BLaER1 treated with 17β-estradiol and CSF1 and Interleukin-3, amounts not matched to agents 10 nM and 100 nM (cell line): Measurements from ENCODE around the gene TRIOBP.
A peak's percentile ranks its signal among the peaks of the same experiment; 100 is the strongest.
"Not testable (repeated sequence)": the region's sequence is repeated elsewhere in the genome, so short reads cannot be mapped to it uniquely, and the experiment has no call there.

Experiments used
- H3K27ac ChIP-seq, 11 experiments: shearing (Covaris generic); formaldehyde crosslinking; 2 replicates each; pipeline ENCODE4 v1.8.1; 2022
- H3K27me3 ChIP-seq, 11 experiments: shearing (Covaris generic); formaldehyde crosslinking; 2 replicates each; pipeline ENCODE4 v1.8.1; 2022
- H3K36me3 ChIP-seq, 11 experiments: shearing (Covaris generic); formaldehyde crosslinking; 2 replicates each; pipeline ENCODE4 v1.8.1; 2022
- H3K4me1 ChIP-seq, 10 experiments: shearing (Covaris generic); formaldehyde crosslinking; 2 replicates each; pipeline ENCODE4 v1.8.1; 2022
- H3K4me2 ChIP-seq, 11 experiments: shearing (Covaris generic); formaldehyde crosslinking; 2 replicates each; pipeline ENCODE4 v1.8.1; 2022
- H3K4me3 ChIP-seq, 10 experiments: shearing (Covaris generic); formaldehyde crosslinking; 2 replicates each; pipeline ENCODE4 v1.8.1; 2022
- H3K9ac ChIP-seq, 11 experiments: shearing (Covaris generic); formaldehyde crosslinking; 2 replicates each; pipeline ENCODE4 v1.8.1; 2022
- H3K9me3 ChIP-seq, 11 experiments: shearing (Covaris generic); formaldehyde crosslinking; replicated peaks in 1 of 11; 2 replicates each; pipeline ENCODE4 v1.8.1; 2022
- H4K20me1 ChIP-seq, 11 experiments: shearing (Covaris generic); formaldehyde crosslinking; 2 replicates each; pipeline ENCODE4 v1.8.1; 2022
- Cebpa-rat ChIP-seq, 11 experiments: shearing (Covaris generic); IDR thresholded peaks; 2 replicates each; pipeline ENCODE4 v1.8.1; 2022

The TRIOBP gene, protein sequence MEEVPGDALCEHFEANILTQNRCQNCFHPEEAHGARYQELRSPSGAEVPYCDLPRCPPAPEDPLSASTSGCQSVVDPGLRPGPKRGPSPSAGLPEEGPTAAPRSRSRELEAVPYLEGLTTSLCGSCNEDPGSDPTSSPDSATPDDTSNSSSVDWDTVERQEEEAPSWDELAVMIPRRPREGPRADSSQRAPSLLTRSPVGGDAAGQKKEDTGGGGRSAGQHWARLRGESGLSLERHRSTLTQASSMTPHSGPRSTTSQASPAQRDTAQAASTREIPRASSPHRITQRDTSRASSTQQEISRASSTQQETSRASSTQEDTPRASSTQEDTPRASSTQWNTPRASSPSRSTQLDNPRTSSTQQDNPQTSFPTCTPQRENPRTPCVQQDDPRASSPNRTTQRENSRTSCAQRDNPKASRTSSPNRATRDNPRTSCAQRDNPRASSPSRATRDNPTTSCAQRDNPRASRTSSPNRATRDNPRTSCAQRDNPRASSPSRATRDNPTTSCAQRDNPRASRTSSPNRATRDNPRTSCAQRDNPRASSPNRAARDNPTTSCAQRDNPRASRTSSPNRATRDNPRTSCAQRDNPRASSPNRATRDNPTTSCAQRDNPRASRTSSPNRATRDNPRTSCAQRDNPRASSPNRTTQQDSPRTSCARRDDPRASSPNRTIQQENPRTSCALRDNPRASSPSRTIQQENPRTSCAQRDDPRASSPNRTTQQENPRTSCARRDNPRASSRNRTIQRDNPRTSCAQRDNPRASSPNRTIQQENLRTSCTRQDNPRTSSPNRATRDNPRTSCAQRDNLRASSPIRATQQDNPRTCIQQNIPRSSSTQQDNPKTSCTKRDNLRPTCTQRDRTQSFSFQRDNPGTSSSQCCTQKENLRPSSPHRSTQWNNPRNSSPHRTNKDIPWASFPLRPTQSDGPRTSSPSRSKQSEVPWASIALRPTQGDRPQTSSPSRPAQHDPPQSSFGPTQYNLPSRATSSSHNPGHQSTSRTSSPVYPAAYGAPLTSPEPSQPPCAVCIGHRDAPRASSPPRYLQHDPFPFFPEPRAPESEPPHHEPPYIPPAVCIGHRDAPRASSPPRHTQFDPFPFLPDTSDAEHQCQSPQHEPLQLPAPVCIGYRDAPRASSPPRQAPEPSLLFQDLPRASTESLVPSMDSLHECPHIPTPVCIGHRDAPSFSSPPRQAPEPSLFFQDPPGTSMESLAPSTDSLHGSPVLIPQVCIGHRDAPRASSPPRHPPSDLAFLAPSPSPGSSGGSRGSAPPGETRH (N-terminal part only)

DNA sequence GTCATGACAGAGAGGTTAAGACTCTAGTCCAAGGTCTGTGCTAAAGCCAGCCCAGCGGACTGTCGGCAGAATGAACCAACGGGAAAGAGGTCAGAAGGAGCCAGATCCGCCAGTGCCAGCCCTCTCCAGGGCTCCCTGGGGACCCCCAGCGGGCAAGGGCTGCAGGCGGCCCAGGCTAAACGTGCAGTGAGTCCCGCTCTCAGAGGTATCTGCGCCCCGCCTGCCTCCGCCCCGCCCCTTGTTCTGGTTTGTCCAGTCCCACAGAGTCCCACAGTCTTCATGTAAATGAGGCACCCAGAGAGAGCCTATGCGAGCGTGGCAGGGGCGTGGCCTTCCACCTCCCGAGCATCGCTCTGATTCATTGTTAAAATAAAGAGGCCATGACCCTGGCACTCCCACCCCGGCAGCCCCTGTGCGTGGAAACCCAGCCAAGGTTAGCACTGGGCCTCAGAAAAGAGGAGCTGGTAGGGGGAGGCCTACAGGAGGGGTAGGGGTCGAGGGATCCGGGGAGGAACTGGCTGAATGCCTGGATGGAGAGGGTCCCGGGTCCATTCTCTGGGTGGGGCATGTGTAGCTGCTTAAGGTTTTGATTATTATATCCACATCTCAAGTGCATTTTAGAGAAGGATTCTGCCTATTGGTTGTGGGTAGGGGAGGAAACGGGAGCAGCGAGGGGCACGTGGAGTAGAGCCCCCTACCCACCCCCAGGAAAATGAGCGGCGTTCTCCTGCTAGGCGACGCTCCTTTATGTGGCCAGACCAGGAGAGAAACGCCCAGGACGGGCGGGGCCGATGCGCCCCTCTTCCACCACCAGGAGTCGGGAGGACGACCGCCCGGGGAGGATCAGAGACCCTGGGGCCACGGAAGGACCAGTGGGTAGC, at the start of gene TRIOBP:
TRIOBP (plus strand) TSS at position 392 of the 881 bp plus-strand sequence. CDS start 4,318 bp downstream, outside the sequence.
- peaks cover 29 to 53% (median 41%) of the 10 kb centered on the region in 11 experiments for H3K36me3 ChIP-seq
- no peaks in the 10 kb centered on the region for H3K27me3 ChIP-seq
- peak within 1 kb of the TSS in 9 of 11 experiments; percentile 29 to 68 (median 50); a peak in 16 of 22 replicates for H3K27ac ChIP-seq
- H3K4me3 ChIP-seq: peak within 1 kb of the TSS; percentile 22 to 61 (median 53); a peak in 19 of 20 replicates
- H3K4me2 ChIP-seq: peak within 1 kb of the TSS; percentile 78 to 91 (median 87)
- peaks cover 0 to 13% (median 0%) of the 10 kb centered on the region in 11 experiments; a peak in 2 of 22 replicates for H3K9me3 ChIP-seq
- peaks cover 36 to 60% (median 50%) of the 10 kb centered on the region in 10 experiments for H3K4me1 ChIP-seq
- TF ChIP-seq Cebpa-rat (IDR thresholded peaks at IDR 0.05): no peak
- peak within 1 kb of the TSS; percentile 17 to 73 (median 61); a peak in 20 of 22 replicates for H3K9ac ChIP-seq
- H4K20me1 ChIP-seq: peaks cover 0 to 10% (median 0%) of the 10 kb centered on the region in 11 experiments; a peak in 3 of 22 replicates

DNA sequence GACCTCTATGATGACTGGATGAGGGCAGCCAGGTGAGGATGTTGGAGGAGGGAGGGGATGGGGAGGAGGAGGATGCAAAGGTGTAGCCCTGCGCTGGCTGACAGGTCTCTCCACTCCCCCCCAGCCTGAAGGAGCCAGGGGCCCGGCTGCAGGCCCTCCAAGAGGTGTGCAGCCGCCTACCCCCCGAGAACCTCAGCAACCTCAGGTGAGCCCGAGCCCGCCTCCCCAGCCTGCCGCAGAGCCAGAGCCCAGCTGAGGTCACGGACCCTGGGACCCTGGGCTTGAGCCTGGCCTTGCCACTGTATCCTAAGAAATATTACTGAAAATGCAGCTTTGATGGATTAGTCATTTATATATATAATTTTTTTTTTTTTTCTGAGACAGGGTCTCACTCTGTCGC, 49.5 kb upstream of the TRIOBP start:
- Histone ChIP-seq H3K27me3 (no peaks in the 10 kb centered on the region), H3K36me3 (peaks cover 88 to 100% (median 98%) of the 10 kb centered on the region in 11 experiments), H3K4me3 (no peak overlapping the region), H3K27ac (no peak overlapping the region), H3K9me3 (no peaks in the 10 kb centered on the region), H3K4me1 (peaks cover 0 to 28% (median 18%) of the 10 kb centered on the region in 10 experiments; a peak in 15 of 20 replicates), H3K4me2 (no peak overlapping the region), H4K20me1 (peaks cover 0 to 100% (median 43%) of the 10 kb centered on the region in 11 experiments; a peak in 14 of 22 replicates), H3K9ac (peak overlapping the region in 2 of 11 experiments; percentile 8 to 34; a peak in 2 of 22 replicates)
- TF ChIP-seq Cebpa-rat (IDR thresholded peaks at IDR 0.05): no peak

DNA sequence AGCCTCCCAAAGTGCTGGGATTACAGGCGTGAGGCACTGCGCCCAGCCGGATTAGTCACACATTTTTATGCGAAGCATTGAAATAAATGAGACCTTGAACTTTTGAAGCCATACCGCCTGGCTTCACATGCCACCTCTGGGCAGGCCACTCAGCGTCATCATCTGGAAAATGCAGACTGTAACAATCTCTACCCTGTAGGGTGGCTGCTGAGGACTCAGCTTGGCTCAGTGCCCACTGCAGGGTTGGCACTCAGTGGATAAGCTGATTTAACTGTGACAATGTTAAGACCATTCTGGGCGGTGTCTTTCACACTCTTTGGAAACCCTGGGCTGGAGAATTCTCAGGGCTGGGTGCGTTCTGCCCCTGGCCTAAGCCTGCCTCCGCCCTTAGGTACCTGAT, 48.9 kb upstream of the TRIOBP start:
- no peaks in the 10 kb centered on the region for H3K27me3 ChIP-seq
- H3K9ac ChIP-seq: peak overlapping the region in 1 of 11 experiments; percentile 10; a peak in 1 of 22 replicates
- peaks cover 88 to 100% (median 98%) of the 10 kb centered on the region in 11 experiments for H3K36me3 ChIP-seq
- H3K27ac ChIP-seq: no peak overlapping the region
- no peaks in the 10 kb centered on the region for H3K9me3 ChIP-seq
- H3K4me1 ChIP-seq: peaks cover 0 to 22% (median 12%) of the 10 kb centered on the region in 10 experiments; a peak in 15 of 20 replicates
- peaks cover 0 to 100% (median 37%) of the 10 kb centered on the region in 11 experiments; a peak in 14 of 22 replicates for H4K20me1 ChIP-seq
- no peak overlapping the region for H3K4me2 ChIP-seq
- H3K4me3 ChIP-seq: no peak overlapping the region
- TF ChIP-seq Cebpa-rat (IDR thresholded peaks at IDR 0.05): no peak

DNA sequence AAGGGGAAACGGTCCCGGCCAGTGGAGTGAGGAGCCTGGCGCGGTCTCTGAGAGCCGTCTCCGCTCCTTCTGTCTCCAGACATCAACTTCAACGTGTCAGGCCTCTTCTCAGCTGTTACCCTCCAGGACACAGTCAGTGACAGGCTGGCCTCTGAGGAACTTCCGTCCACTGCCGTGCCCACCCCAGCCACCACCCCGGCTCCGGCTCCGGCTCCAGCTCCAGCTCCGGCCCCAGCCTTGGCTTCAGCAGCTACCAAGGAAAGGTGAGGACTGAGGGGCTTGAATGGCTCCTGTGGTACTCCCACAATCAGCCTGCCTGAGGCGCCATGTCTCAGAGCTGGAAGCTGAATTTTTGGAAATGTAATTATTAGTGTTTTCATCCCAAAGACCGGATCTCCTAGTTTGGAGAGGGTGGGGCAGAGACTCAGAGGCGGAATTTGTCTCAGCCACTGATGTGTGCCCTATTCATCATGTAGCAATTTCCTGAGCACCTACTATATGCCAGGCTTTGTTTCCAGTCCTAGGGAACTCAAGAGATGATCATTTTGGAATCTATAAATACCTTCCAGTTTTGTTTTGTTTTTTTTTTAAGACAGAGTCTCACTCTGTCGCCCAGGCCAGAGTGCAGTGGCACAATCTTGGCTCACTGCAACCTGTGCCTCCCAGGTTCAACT, 46.2 kb upstream of the TRIOBP start:
- Histone ChIP-seq H4K20me1 (peaks cover 0 to 93% (median 20%) of the 10 kb centered on the region in 11 experiments; a peak in 12 of 22 replicates), H3K27ac (no peak overlapping the region), H3K4me3 (no peak overlapping the region), H3K9ac (peak overlapping the region in 3 of 11 experiments; percentile 5 to 11 (median 10); a peak in 1 of 22 replicates), H3K27me3 (no peaks in the 10 kb centered on the region), H3K4me2 (no peak overlapping the region), H3K4me1 (no peaks in the 10 kb centered on the region), H3K9me3 (no peaks in the 10 kb centered on the region), H3K36me3 (peaks cover 83 to 96% (median 90%) of the 10 kb centered on the region in 11 experiments)
- no peak for TF ChIP-seq Cebpa-rat (IDR thresholded peaks at IDR 0.05)

DNA sequence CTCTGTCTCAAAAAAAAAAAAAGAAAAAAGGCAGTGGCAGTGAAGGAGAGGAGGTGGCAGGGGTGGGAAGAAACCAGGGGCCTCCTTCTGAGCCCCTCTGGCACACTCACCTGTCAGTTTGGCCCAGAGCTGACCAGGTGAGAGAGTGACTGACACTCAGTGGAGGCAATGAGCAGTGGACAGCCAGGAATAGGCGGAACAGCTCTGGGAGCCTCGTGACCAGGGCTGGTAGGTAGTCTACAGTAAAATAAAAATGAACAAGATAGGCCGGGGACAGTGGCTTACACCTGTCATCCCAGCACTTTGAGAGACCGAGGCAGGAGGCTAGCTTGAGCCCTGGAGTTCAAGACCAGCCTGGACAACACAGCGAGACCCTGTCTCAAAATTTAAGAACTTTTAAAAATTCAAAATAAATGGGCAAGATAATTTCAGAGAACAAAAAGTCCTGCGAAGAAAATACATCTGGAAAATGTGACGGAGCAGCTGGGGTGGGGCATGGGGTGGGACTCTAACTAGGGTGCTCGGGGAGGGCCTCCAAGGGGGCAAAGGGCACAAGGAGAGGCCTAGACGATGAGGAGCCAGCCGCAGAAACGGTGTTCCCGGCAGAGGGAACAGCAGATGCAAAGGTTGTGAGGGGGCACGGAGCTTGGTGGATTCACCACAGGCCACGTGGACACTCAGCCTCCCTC, 42.1 kb upstream of the TRIOBP start:
- Histone ChIP-seq H3K4me3 (no peak overlapping the region), H3K27me3 (no peaks in the 10 kb centered on the region), H3K36me3 (peaks cover 44 to 60% (median 50%) of the 10 kb centered on the region in 11 experiments), H4K20me1 (peaks cover 8 to 77% (median 11%) of the 10 kb centered on the region in 11 experiments; a peak in 21 of 22 replicates), H3K9ac (0 out of 22 replicates have a peak overlapping the region, but pooled peaks of 1 of the 11 experiments have one; percentile 23), H3K27ac (no peak overlapping the region), H3K9me3 (no peaks in the 10 kb centered on the region), H3K4me2 (no peak overlapping the region), H3K4me1 (peaks cover 12 to 25% (median 13%) of the 10 kb centered on the region in 10 experiments)
- no peak for TF ChIP-seq Cebpa-rat (IDR thresholded peaks at IDR 0.05)

DNA sequence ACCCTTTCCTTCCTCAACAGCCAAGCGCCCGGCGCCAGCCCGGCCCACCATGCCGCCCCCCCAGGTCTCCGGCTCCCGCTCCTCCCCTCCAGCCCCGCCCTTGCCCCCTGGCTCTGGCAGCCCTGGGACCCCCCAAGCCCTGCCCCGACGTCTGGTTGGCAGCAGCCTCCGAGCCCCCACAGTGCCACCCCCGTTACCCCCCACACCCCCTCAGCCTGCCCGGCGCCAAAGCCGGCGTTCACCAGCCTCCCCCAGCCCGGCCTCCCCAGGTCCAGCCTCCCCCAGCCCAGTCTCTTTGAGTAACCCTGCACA, 41.6 kb upstream of the TRIOBP start:
- Histone ChIP-seq H3K27me3 (no peaks in the 10 kb centered on the region), H4K20me1 (peaks cover 13 to 77% (median 16%) of the 10 kb centered on the region in 11 experiments; a peak in 21 of 22 replicates), H3K9me3 (no peaks in the 10 kb centered on the region), H3K4me1 (peaks cover 17 to 30% (median 18%) of the 10 kb centered on the region in 10 experiments), H3K4me3 (no peak overlapping the region), H3K27ac (no peak overlapping the region), H3K36me3 (peaks cover 39 to 55% (median 45%) of the 10 kb centered on the region in 11 experiments), H3K4me2 (no peak overlapping the region), H3K9ac (no peak overlapping the region)
- TF ChIP-seq Cebpa-rat (IDR thresholded peaks at IDR 0.05): no peak

DNA sequence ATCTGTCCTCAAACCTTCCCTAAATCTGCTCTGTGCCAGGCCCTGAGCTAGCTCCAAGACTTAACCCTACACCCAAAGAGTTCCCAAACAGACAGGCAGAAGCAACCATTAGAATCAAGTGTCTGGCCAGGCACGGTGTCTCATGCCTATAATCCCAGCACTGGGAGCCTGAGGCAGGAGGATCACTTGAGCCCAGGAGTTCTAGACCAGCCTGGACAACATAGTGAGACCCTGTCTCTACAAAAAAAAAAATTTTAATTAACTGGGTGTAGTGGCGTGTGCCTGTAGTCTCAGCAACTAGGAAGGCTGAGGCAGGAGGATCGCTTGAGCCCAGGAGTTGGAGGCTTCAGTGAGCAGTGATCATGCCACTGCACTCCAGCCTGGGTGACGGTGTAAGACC, 40.3 kb upstream of the TRIOBP start:
- H3K4me2 ChIP-seq, H3K4me3 ChIP-seq, H3K27me3 ChIP-seq, H3K9me3 ChIP-seq: not testable (repeated sequence)
- Histone ChIP-seq H4K20me1 (peaks cover 19 to 77% (median 29%) of the 10 kb centered on the region in 11 experiments; a peak in 21 of 22 replicates), H3K9ac (0 out of 22 replicates have a peak overlapping the region, but pooled peaks of 2 of the 11 experiments have one; percentile 20 to 31), H3K4me1 (peaks cover 31 to 44% (median 32%) of the 10 kb centered on the region in 10 experiments), H3K36me3 (peaks cover 26 to 42% (median 32%) of the 10 kb centered on the region in 11 experiments), H3K27ac (peak overlapping the region in 3 of 11 experiments; percentile 13 to 40 (median 38); a peak in 3 of 22 replicates)
